HuH-7 (cell line): Measurements from ENCODE around the gene PRL.

Experiments
- DNase-seq: peaks from one replicate; pipeline ENCODE4 v3.0.0; 2011; ENCODE audit warnings: low spot score

PRL gene

DNA sequence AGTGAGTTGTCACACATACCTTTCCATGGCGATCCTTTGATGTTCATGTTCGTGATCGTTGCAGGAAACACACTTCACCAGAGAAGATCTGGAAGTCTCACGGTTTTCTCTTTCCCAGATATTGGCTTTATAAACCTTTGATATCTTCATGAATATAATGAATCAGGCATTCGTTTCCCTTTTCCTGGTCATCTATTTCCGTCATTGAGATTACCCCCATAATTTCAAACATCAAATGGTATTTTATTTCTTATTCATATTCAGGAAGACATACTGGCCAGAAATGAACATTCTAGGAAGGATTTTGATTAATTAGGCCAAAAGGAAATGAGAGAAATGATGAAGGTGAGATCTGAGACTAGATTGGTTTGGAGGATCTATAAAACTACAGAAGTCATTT is at the start of gene PRL:
PRL (minus strand) TSS at position 101 of the 400 bp plus-strand sequence; CDS start at position 47, 54 bp downstream.
- no peak for DNase-seq

DNA sequence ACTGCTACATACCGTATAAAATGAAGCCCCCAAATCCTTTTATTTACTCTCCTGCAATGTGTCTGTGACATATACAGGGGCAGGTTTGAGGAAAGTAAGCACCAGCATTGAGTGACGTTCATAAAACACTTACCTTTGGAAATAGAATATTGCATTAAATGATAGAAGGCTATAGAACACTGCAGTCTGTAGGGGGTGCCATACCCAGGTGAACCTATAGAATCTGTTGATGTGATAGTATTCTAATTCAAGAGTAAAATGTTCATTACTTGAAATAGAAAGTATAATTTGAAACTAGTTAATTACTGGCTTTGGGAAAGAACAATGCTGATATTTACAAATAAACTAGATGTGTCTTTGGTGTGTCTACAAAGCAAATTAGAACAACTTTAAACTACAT is 47.0 kb upstream of the PRL start:
- no peak for DNase-seq

DNA sequence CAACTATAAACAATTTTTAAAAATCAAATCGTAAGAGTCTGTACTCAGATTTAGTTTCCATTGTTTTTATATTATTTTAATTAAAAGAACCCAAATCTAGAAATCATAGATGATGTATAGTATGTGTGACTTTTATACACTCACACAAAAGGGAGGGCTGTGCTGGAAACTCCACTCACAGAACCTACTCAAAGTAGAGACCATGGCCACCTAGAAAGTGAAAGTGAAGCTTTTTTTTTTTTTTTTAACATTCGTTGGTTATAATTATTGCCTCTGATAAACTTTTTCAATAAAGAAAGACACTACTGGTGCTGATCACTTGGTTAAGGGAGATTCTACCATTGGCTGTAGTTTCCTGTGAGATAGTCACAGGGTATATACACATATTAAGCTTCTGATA is 37.9 kb upstream of the PRL start:
- no peak for DNase-seq

DNA sequence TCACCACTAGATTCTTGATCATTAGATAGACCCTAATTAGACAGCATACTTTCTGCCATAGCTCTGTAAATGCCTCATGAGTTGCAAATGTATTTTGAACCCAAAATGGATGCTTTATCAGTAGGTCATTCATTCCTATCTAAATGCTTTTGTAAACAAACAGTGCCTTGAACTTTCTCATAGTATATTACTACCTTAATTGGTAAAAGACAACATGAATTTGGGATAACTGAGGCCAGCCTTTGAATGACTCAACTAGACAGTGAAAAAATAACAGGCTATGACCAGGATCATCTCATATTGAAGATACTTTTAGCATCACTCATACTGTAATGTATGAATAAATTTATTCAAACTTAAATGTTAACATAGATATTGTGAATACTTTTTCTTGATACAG is 37.0 kb upstream of the PRL start:
- DNase-seq = no peak

DNA sequence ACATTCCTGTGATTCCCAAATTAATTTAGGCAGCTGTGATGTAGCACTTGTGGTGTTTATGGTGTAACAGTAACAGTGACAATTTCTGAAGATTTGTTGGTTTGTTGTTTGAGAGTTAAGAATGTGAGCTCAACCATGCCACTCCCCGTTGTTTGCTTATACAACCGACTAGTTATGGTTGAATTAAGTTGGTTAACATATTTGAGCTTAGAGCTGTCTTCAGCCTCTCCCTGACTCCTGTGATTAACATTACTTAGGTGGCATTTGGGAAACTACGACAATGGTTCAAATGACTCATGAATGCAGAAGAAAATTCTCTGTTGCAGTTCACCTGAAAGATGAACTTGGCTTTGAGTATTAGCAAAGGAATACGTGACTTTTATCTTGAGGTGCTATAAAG is 35.9 kb upstream of the PRL start:
- DNase-seq = no peak

DNA sequence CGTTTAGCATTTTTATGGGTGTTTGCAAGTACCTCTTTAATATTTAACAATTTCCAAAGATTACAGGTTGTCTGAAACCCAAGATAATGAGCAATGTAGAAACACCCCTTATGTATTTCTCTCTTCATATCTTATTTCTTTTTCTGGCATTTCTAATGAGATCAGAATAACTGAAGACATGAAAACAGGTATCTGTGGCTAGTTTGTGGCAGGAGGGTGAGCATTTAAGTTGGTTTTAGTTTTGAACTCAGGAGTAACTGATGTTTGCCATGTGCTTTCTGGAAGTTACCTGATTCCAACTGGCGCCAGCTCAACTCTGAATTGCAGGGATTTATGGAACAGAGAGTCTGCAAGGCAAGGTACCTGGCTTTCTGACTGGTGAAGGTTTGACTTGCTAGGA is 35.4 kb upstream of the PRL start:
- DNase-seq = no peak

DNA sequence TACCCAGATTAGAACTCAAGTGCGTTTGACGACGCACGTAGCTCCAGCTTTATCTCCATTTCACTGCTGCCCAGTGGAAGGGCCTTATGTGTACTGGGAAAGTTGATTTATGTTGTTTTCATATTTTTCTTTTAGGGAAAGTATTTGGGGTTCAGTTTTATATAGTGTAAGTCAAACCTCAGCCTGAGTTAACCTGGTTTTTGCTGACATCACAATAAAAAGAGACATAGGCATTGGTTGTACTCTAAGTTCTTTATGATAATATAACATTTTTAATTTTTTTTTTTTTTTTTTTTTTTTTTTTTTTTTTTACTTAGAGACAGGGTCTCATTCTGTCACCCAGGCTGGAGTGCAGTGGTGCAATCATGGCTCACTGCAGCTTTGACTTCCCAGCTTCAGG is 34.1 kb upstream of the PRL start:
- DNase-seq = no peak

DNA sequence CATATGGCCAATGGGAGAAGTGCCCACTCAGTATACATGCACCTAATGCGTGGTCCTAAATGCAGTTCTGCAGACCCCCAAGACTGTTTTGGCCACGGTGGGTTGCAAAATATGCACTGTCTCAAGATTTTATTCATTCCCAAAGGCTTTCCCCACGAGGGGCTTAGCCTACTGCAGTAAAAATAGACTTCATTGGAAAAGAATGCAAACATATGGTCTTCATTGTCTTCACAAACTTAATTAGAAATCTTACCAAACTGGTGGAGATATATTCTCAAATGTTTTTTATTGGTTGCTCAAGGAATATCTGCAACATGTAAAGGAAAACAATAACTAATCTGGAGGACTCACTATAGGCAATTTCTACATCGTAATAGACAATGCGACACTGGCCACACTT is 31.6 kb upstream of the PRL start:
- no peak for DNase-seq

DNA sequence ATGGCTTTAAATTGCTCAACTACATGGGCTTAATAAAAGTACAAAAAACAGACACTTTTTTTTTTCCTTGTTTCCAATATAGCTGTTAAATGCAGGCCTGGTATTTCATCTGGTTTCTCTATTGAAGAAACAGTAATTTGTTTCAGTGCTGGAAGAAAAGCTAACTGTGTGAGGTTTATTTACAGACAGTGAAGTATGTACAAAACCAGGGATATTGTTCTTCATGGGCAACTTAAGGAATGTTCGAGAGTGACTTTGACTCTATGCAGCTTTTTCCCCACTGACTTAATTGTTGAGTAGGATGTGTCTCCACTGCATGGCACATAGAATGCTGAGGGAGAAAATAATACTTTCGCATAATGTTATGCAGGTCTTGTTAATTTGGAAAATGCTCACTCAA is 31.0 kb upstream of the PRL start:
- no peak for DNase-seq

DNA sequence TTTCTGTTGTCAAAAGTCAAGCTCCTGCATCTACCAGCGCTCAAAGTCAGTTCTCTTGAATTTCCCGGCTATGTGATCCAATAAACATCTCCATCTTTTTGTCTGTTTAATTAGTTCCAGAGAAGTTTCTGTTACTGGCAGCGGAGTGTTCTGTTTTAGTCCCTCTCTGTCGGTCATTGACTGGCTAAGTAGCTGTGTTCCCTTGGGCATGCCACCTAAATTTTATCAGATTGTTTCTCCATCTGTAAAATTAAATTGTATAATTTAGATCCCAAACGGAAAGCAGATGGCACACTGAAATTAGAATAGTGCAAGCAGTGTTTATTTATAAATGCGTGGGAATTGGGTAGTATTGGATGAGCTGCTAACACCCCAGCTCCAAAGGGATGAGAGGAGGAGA is 29.7 kb upstream of the PRL start:
- DNase-seq = no peak

DNA sequence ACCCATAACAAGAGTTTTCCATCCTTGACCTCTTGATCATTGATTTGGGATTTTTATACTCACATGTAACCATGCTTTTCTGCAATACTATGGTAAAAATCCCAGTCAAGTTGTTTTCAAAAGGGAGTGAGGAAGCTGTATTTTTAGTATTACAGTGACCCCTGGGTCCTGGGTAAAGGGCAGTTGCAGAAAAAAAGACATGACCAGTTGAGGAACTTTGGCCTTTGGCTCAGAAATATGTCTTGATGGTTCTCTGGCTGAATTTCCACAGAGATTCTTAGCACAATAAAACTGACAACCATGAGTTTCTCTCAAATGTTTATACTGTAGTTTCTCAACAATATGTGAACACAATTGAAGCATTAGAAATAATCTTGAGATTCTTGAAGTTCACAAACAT is 28.6 kb upstream of the PRL start:
- DNase-seq = no peak

DNA sequence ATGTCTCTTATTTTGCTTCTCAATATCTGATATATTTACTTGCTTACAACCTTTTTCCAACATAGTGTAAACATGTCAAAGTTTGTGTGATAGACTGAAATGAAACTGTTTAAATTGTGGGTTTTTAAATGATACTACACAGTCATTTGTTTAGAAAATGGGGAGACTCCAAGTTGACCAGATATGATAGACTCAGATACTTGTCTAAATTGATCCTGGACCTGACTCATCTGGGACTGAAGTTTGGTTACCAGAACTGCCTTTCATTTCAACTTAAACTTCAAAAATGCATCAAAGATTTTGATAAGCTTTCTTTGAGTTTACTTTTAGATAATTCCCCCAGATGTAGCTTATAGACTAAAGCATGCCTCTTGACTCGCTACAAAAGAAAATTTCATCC is 27.0 kb upstream of the PRL start:
- no peak for DNase-seq

DNA sequence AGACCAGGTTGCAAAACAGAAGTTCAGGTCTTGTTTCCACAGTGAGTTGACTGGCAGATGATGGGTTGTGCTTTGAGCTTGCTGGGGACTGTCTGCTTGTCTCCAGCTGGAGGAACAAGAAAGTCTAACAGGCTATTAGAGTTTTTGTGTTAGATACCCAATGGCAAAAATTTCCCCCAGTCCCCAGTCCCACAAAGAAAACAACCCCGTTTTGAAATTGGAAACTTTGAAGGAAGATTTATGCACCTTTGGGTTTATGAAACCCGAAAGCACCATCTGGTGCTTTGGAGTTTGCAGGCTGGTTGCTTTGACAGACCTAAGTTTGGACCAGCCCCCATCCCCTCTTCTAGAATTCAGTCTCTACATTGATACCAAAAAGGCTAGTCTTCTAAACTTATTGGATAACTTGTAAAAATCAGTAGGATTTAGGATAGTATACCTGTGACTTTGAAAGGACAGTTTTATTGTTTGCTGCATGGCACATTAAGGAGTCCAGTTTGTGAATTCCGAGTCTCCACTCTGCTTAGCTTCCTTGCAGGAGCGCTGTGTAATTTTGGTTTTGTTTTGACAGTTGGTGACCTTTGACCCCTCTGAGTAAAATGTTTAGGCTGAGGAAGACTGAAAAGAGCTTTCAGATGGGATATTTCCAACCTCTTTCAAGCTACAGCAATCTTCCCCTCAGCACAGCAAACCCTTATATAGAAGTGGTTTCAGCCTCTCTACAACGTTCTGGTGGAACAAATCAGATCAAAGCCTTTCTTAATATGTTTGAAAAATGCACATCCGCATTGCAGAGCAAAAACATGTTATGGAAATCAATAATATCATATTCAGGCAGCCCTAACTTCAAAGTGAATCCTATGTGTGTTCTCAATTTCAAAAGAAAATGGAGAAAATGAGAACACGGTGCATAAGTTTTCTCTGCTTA is 25.5 kb upstream of the PRL start:
- no peak for DNase-seq

DNA sequence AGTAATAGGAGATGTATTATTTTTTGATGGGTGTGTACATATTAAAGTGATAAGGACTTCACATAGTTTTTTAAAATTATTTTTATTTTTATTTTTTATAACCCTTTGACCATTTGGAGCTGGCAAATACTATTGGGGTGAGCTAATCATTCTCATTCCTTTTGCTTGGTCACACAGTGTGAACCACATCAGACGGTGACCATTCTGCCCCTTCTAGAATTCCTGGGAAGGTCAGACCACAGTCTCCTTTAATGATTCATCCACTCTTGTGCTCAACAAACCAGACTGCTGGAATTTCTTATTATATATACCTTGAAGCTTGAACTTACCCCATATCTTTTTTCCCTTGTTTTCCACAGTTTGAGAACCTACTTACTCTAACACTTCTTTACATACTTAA is 23.9 kb upstream of the PRL start:
- DNase-seq = no peak

DNA sequence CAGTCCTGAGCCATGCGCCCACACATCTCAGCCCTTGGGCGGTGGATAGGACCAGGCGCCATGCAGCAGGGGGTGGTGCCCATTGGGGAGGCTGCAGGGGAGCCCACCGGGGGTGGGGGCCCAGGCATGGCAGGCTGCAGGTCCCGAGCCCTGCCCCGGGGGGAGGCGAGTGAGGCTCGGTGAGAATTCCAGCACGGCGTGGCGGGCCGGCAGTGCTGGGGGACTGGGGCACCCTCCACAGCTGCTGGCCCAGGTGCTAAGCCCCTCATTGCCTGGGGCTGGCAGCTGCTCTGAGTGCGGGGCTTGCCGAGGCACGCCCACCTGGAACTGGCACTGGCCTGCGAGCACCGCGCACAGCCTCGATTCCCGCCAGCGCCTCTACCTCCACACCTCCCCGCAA is 21.6 kb upstream of the PRL start:
- DNase-seq = no peak

DNA sequence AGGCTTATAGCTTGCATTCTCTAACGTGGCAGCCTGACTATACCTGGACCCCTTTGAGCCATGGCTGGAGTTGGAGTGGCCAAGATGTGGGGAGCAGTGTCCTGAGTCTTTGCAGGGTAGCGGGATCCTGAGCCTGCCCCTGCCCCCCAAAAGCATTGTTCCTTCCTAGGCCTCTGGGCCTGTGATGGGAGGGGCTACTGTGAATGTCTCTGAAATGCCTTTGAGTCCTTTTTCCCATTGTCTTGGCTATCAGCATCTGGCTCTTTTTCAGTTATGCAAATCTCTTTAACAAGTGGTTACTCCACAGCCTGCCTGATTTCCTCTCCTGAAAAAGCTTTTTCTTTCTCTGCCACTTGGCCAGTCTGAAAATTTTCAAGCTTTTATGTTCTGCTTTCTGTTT is 17.0 kb upstream of the PRL start:
- no peak for DNase-seq

DNA sequence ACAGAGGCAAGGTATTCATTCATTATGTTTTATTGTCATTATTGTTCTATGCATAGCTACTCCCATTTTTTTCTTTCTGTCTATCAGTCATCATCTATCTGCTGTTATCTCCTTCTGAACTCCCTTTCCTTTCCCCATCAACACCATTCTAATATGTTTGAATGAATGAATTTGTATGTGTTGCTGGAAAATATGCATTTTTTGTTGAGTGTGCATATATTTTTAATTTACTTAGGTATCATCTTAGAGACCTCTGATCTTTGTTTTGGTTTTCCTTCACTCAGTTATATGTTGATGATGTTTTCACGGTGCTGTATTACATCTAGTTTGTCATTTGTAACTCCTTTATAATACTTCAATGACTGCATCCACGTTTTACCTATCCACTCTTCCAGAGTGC is 12.1 kb upstream of the PRL start:
- DNase-seq = no peak

DNA sequence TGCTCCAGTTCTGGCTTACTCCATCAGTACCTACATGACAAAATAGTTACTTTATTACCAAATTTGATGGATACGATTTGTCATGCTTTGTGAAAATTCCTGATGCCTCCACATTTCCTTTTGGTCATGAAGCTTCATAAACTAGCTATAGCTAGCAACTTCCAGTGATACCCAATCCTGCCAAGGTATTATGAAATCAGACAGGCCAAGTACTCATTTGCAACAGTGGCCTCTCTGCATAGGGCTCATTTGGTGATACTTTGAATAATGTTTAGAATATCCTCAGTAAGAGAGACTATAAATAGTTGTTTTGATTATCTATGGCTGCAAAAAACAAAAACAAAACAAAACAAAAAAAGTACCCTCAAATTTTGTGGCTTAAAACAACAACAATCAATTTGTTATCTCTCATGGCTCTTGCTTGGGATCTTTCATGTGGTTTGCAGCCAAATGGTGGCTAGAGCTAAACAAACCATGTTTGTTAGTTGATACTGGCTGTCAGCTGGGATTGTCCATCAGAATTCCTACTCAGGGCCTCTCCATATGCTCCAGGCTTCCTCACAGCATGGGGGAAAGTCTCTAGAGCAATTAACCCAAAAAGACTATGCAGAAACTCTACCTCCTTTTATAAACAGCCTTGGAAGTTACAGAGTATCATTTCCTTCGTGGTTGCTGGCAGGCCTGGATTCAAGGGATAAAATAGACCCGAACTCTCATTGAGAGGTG is 10.1 kb upstream of the PRL start:
- no peak for DNase-seq

DNA sequence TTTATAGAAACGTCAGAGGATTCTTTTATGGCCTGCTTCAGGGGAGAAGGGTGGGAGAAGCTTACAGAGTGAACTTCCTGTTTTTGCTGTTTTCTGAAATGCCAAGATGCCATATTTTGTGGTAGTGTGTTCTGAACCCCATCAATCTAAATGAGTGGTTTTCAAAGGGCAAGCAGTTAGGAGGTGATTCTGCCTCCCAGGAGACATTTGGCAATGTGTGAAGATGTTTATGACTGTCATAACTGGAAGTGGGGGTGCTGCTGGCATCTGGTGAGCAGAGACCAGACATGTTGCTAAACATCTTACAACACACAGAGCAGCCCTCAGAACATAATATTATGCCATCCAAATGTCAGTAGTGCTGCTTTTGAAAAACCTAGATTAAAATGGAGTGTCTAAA is 6.0 kb upstream of the PRL start:
- DNase-seq = no peak

DNA sequence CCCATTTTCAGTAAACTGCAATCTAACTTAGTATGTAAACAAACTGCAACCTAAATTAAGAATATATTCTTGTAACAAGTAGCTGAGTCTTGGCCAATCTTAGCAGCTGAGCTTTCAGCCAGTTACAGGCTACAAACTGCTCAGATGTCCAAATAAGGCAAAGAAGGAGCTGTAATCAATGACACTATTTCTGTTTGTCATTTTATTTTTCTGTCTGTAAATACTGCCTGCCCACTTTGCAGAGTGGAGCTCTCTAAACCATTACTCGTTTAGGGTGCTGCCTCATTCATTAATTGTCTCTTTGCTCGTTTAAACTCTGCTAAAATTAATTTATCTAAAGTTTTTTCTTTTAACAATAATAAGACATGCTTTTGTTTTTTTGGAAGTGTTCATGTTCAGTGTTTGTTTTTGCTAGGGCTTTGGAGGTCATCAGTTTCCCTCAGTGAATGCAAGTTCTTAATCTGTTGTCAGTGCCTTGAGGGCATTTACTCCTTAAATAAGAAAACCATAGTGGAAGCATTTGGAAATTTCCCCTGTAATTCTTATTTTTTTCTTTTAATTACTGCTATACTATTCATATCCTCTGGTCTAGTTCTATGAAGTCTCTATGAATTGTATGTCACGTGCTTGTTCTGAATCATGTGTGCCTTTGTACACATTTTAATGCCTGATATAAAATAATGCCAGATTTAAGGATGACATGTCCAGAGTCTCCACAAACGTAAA is 3.6 kb upstream of the PRL start:
- no peak for DNase-seq

DNA sequence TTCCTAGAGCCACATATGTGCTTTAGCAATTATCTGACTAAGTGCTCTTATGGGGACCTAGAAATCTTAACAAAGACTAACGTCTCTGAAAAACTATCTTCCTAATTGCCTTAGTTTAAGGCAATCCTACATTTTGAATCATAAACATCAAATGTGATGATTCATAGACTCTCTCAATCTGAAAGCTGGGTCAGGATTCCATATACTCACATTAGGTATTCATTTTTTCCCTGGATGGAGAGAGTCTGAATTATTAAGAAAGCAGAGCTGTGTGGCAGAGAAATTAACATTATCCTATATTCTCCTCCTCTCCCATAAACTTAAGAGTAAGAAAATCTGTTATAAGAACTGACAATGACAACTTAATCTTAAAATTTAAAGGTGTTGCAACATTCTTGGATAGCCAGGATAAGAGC is 1.6 kb upstream of the PRL start:
- no peak for DNase-seq

DNA sequence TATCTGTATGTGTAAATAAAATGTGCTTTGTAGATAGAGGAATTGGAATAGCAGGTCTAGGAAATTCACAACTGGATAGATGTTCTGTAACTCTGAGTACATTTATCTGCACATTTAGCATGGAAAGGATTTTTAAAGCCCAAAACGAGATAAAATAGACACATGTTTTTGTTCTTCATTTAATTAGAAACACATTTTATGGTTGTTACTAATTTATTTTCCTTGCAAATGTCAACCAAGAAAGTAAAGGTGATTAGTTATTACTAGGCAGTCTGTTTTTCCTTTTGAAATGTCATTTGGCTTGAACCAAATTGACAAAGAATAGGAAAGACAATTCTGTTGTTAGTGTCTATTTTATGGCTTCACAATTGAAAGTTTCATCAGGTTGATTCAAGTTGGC is 769 bp downstream of the PRL start:
- no peak for DNase-seq

DNA sequence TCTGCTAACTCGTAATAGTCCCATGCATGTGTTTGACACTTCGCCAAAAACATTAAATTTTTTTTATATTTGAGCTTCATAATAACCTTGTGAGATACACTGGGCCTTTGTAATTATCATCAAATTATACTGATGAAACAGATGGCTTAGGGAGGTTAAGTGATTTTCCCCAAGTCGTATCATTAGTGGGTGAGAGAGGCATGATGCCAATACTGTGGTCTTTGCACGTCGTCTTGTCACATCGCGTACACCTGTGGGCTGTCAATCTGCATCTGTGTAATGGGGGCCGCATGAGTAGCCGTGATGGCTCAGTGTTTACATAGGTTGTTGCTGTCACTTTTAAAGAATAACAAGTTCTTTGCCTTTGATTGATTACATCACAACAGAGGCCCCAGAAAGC is 1.7 kb downstream of the PRL start:
- no peak for DNase-seq
